GM19372 (cell line): ENCODE results near the gene TEDC2.

Source experiments
- ATAC-seq: cut with Tn5 transposase; IDR thresholded peaks from one replicate; pipeline ENCODE4 v1.9.1; 2021; ENCODE audit warnings: mild to moderate bottlenecking, low read depth, moderate library complexity; ENCODE audit not compliant: unreplicated experiment

The TEDC2 gene

GRCh38 chr16:2464333-2464732 lies 4.4 kb downstream of the TEDC2 start:
- ATAC-seq = no peak

DNA sequence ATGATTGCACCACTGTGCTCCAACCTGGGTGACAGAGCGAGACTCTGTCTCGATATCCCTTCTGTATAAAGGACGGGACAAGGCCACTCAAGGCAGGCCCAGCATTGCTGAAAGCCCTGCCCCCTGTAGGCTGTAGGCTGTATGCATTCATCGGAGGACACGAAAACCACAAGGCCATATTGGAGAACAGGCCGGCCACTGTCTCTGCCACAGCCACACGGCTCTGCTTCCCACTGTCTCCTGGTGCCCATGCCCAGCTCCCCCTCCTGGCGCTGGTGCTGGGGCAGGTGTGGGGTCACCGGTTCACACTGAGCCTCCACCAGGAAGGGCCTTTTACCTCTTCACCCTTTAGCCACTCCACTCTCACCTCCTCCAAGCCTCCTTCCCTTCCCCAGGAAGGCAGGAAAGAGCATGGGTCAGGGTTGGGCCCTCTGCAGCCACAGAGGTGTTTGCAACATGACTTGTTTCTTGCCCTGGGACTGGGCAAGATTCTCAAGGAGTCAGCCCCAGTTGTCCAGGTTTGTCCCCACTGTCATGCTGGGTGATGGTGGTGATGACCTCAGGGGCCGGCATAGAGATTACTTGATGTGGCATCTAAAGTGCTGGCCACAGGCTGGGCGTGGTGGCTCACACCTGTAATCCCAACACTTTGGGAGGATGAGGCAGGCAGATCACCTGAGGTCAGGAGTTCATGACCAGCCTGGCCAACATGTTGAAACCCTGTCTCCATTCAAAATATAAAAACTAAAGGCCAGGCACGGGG lies 5.9 kb downstream of the TEDC2 start:
- ATAC-seq = no peak

DNA sequence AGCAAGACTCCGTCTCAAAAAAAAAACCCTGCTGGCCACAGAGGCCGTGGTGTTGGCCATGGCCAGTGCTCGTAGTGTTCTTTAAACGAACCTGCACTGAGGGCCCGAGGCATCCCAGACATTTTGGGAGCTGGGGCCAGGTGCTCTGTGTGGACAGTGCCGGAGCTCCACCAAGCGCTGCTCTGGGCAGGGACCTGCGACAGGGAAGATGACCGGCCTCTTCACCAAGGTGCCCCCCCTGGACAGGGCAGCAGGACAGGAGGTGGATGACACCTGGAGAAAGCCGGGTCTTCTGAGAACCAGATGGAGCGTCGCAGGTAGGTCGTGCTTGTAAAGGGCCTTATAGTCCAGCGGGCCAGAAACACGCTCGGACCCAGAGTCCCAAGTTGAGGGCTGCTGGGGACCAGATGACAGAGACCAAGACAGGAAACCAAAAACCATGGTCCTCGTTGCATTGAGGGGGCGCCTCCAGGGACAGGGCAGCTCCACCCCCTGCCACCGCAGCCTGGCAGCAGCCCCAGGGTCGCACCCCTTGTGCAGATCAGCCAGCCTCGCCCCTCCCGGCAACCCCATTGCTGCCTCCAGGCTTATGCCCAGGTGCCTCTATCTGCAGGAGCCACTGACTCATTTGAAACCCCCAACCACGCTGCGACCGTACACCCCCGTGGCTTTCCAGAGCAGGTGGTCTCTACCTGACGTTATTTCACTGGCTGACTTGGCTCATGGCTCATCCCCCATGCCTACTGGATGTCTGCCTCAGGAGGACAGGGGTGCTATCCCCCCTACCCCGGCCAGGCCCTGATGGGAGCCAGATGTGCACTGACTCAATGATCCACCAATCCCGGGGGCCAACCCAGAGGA lies 7.0 kb downstream of the TEDC2 start:
- ATAC-seq = no peak

DNA sequence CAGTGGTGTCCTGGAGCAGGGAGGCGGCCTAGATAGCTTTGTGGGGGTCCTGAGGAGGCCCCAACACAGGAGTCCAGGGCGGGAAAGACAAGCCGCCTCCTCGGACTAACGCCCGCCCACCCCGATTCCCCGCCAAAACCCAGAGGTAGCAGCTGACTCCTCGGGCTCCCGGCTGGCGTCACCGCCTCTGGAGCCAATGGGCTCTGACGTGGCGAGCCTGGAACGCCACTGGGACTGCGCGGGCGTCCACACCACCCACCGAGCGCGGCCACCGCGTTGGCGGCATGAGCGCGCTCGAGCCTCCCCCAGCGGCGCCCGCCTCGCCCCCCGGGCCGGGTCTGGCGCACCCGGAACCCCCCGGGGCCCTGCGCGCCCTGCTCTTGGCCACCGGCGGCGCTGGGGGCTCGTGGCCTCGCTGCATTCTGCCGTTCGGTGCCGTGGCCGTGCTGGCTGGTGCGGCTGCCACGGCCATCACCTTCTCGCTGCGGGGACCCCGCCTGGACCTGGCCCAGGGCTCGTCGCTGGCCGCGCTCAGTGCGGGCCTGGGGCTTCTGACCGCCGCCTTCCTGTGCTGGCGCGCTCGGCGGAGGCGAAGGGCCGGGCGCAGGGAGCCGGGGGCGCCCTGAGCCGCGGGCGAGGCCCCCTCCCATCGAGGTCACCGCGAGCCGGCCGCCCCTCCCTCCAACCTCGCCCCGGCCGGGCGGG lies 7.8 kb downstream of the TEDC2 start:
- no peak for ATAC-seq

DNA sequence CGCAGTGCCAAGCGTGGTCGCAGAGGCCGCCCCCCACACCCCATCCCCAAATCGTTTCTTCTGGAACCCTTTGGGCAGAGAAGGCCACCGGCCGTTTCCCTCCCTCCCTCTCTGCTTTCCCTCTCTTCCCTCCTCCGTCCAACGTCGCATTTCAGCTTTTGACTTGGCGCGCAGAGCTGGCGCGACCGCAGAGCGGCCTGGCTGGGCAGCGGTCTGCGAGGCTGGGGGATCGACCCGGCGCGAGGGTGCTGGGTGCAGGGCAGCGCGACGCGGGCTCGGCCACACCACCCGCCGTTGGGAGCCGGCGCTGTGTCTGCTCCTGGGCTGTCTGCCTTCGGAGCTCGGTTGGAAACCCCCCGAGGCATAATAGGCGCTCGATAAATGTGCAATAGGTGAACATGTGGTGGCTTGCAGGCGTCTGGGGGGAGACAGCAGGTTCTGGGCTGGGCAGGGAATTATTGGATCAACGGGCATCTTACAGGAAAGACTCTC lies 8.4 kb downstream of the TEDC2 start:
- no peak for ATAC-seq

- ATAC-seq = no peak
Observed at GRCh38 chr16:2468725-2469398, 9.0 kb downstream of the TEDC2 start.

- no peak for ATAC-seq
Observed at GRCh38 chr16:2469399-2470233, 9.7 kb downstream of the TEDC2 start.

- no peak for ATAC-seq
Observed at GRCh38 chr16:2470234-2470601, 10.3 kb downstream of the TEDC2 start.

GRCh38 chr16:2470603-2471015 lies 10.7 kb downstream of the TEDC2 start:
- no peak for ATAC-seq

DNA sequence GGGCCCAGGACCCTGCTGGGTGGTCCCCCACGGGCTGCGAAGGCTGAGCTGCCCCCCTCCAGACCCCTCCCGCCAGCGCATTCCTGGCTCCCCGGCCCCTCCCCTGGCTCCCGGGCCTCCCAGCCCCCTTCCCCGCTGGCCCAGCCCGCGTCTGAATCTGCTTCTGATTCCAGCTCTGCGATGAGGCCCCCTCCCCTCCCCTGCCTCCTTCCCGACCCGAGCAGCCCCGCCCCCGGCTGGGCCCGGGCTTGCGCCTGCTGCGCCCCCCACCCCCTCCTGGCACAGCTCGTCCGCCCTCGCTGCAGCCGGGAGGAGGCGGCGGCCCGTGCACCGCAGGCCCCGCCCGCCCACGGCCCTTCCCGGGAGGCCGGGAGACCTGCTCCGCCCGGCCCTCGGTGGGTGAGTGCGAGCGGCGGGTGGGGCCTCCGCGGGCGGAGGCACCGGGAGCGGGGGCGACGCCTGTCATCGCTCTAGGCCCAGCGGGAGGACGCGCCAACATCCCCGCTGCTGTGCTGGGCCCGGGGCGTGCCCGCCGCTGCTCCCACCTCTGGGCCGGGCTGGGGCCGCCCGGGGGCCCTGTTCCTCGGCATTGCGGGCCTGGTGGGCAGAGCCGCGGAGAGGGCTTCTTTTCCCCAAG lies 11.2 kb downstream of the TEDC2 start, which contains the start of gene NTN3:
NTN3 (plus strand) TSS at position 282 of the 637 bp plus-strand sequence. CDS start 405 bp downstream, outside the sequence.
- ATAC-seq = no peak

GRCh38 chr16:2471653-2472487 lies 12.0 kb downstream of the TEDC2 start:
- no peak for ATAC-seq

DNA sequence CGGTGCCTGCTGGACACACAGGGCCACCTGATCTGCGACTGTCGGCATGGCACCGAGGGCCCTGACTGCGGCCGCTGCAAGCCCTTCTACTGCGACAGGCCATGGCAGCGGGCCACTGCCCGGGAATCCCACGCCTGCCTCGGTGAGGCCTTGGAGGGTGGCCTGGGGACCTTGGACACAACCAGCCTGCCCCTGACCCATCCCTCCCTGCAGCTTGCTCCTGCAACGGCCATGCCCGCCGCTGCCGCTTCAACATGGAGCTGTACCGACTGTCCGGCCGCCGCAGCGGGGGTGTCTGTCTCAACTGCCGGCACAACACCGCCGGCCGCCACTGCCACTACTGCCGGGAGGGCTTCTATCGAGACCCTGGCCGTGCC lies 12.6 kb downstream of the TEDC2 start:
- ATAC-seq = no peak

GRCh38 chr16:2472885-2473445 lies 13.1 kb downstream of the TEDC2 start:
- ATAC-seq = no peak

- ATAC-seq = no peak
Observed at GRCh38 chr16:2473446-2473926, 13.6 kb downstream of the TEDC2 start.

- peak; percentile 22 for ATAC-seq
Observed at GRCh38 chr16:2473999-2474876, 14.3 kb downstream of the TEDC2 start.

- ATAC-seq = peak; percentile 49
Observed at GRCh38 chr16:2474877-2475412, 15.0 kb downstream of the TEDC2 start, which contains the start of gene TBC1D24. Gene TBC1D24, plus strand, starts transcription at chr16:2475127. Its CDS starts 21,022 bp downstream, at chr16:2496149.
